ENCODE results near the gene ZNF799. TPM values are rescaled to one million over a fixed set of nuclear protein-coding genes. Genes with fewer than 3 reads are reported as not detected.
"Not testable (repeated sequence)": the region's sequence is repeated elsewhere in the genome, so short reads cannot be mapped to it uniquely, and the experiment has no call there.

Gene ZNF799
- total RNA-seq (2014; rRNA removed; shearing (Covaris generic)): 4.9 and 7.5 TPM in 2 replicates

GRCh38 chr19:12400633-12401502 lies at the start of gene ZNF799:
Gene ZNF799, minus strand, starts transcription at chr19:12401271. Its CDS starts 201 bp downstream, at chr19:12401070.
- DNase-seq (ENCODE audit: low spot score): peak; percentile 98

- DNase-seq (ENCODE audit: low spot score): no peak
Observed at GRCh38 chr19:12450844-12451243, 49.8 kb upstream of the ZNF799 start.

- DNase-seq (ENCODE audit: low spot score): no peak
Observed at GRCh38 chr19:12448808-12449207, 47.7 kb upstream of the ZNF799 start.

- peak; percentile 98 for DNase-seq (ENCODE audit: low spot score)
Observed at GRCh38 chr19:12440541-12441316, 39.7 kb upstream of the ZNF799 start, which contains the start of gene ZNF443. Gene ZNF443, minus strand, starts transcription at chr19:12441021. Its CDS starts 107 bp downstream, at chr19:12440914.

GRCh38 chr19:12439686-12440540 lies 38.8 kb upstream of the ZNF799 start:
- peak; percentile 17 for DNase-seq (ENCODE audit: low spot score)

- DNase-seq (ENCODE audit: low spot score): not testable (repeated sequence)
Observed at GRCh38 chr19:12430726-12431299, 29.7 kb upstream of the ZNF799 start.

GRCh38 chr19:12425888-12426274 lies 24.8 kb upstream of the ZNF799 start:
- DNase-seq (ENCODE audit: low spot score): no peak

- DNase-seq (ENCODE audit: low spot score): no peak
Observed at GRCh38 chr19:12425236-12425887, 24.3 kb upstream of the ZNF799 start.

GRCh38 chr19:12417273-12417672 lies 16.2 kb upstream of the ZNF799 start:
- not testable (repeated sequence) for DNase-seq (ENCODE audit: low spot score)

- DNase-seq (ENCODE audit: low spot score): no peak
Observed at GRCh38 chr19:12411893-12412292, 10.8 kb upstream of the ZNF799 start.

- DNase-seq (ENCODE audit: low spot score): peak; percentile 31
Observed at GRCh38 chr19:12399901-12400632, 1.0 kb downstream of the ZNF799 start.

- not testable (repeated sequence) for DNase-seq (ENCODE audit: low spot score)
Observed at GRCh38 chr19:12391148-12391547, 9.9 kb downstream of the ZNF799 start.

GRCh38 chr19:12386365-12386764 lies 14.7 kb downstream of the ZNF799 start:
- DNase-seq (ENCODE audit: low spot score): not testable (repeated sequence)

GRCh38 chr19:12380444-12380737 lies 20.7 kb downstream of the ZNF799 start:
- no peak for DNase-seq (ENCODE audit: low spot score)

- no peak for DNase-seq (ENCODE audit: low spot score)
Observed at GRCh38 chr19:12379732-12380443, 21.2 kb downstream of the ZNF799 start.

GRCh38 chr19:12374026-12374425 lies 27.0 kb downstream of the ZNF799 start:
- DNase-seq (ENCODE audit: low spot score): no peak

- DNase-seq (ENCODE audit: low spot score): peak; percentile 95
Observed at GRCh38 chr19:12365236-12366162, 35.6 kb downstream of the ZNF799 start, which contains the start of gene ZNF442. Gene ZNF442, minus strand, starts transcription at chr19:12365683. Its CDS starts 2,052 bp downstream, at chr19:12363631.

Data from A172 (cell line).